MCF 10A (cell line): Measurements from ENCODE around the gene CSMD2. TPM values are rescaled to one million over a fixed set of nuclear protein-coding genes. Genes with fewer than 3 reads are reported as not detected.

Experiments
- BruUV-seq: library from RNA; stranded (reverse); fragments of 400-500 nt; replicated peaks from 2 replicates; lab custom pipeline; 2021; lab: Mats Ljungman, UMichigan
- CTCF ChIA-PET: fragments of 300-600 bp; sonication (Branson Sonifier 250); formaldehyde crosslinking; extraction: SDS; loops from one replicate; lab custom pipeline; 2021; ENCODE audit warnings: antibody characterized with exemption, inconsistent platforms; lab: Yijun Ruan, JAX
- POLR2A ChIA-PET: fragments of 300-600, 350-650 bp; sonication (Branson Sonifier 250); formaldehyde crosslinking; extraction: SDS; loops from one replicate; lab custom pipeline; 2020; ENCODE audit warnings: antibody characterized with exemption, inconsistent platforms; lab: Yijun Ruan, JAX
- DNase-seq: peaks from one replicate; pipeline ENCODE4 v3.0.0-alpha.2; 2018; ENCODE audit not compliant: unreplicated experiment
- H3K27ac Mint-ChIP-seq: one replicate; pipeline ENCODE4 v1.8.0; 2022; ENCODE audit warnings: mild to moderate bottlenecking, low read depth, mixed read lengths; ENCODE audit not compliant: unreplicated experiment
- H3K27me3 Mint-ChIP-seq: one replicate; pipeline ENCODE4 v1.8.0; 2022; ENCODE audit warnings: mixed read lengths; ENCODE audit not compliant: insufficient read depth, unreplicated experiment
- H3K36me3 Mint-ChIP-seq: one replicate; pipeline ENCODE4 v1.8.0; 2022; ENCODE audit warnings: mild to moderate bottlenecking, moderate library complexity, mixed read lengths; ENCODE audit not compliant: insufficient read depth, unreplicated experiment
- H3K4me1 Mint-ChIP-seq: one replicate; pipeline ENCODE4 v1.8.0; 2022; ENCODE audit warnings: mixed read lengths; ENCODE audit not compliant: insufficient read depth, unreplicated experiment
- H3K4me3 Mint-ChIP-seq: one replicate; pipeline ENCODE4 v1.8.0; 2022; ENCODE audit warnings: mild to moderate bottlenecking, moderate library complexity, mixed read lengths; ENCODE audit not compliant: unreplicated experiment
- H3K9me3 Mint-ChIP-seq: one replicate; pipeline ENCODE4 v1.8.0; 2022; ENCODE audit warnings: mixed read lengths; ENCODE audit not compliant: unreplicated experiment
- CTCF ChIP-seq: fragments of 200-600 bp; IDR thresholded peaks from one replicate; pipeline ENCODE4 v1.8.0; 2022; ENCODE audit warnings: antibody characterized with exemption, mild to moderate bottlenecking; ENCODE audit not compliant: unreplicated experiment
- intact Hi-C: fragments of 100-400 bp; cut with micrococcal nuclease; formaldehyde crosslinking; loops from 2 replicates; pipeline ENCODE4 v1.14.1; 2022
- total RNA-seq: library from RNA; stranded (reverse); gene quantifications from 2 replicates; pipeline ENCODE4 v1.2.3, GENCODE V29; 2022

The CSMD2 gene
- total RNA-seq, 1 experiment from 2014 or later = not detected

GRCh38 chr1:33768821-33769220 lies 396.2 kb downstream of the CSMD2 start:
- no peaks in the 10 kb centered on the region for H3K9me3 Mint-ChIP-seq
- no TSS peak for BruUV-seq
- intact Hi-C loops = no loop called here
- H3K4me1 Mint-ChIP-seq = no peaks in the 10 kb centered on the region
- no peaks in the 10 kb centered on the region for H3K36me3 Mint-ChIP-seq
- no peak overlapping the region for H3K27ac Mint-ChIP-seq
- H3K4me3 Mint-ChIP-seq = no peak overlapping the region
- POLR2A ChIA-PET = no interaction called here
- DNase-seq = no peak
- CTCF ChIA-PET = no interaction called here
- no peak for TF ChIP-seq CTCF
- H3K27me3 Mint-ChIP-seq = no peaks in the 10 kb centered on the region

GRCh38 chr1:33768106-33768505 lies 396.9 kb downstream of the CSMD2 start:
- intact Hi-C loops = no loop called here
- Mint-ChIP-seq H3K36me3 (no peaks in the 10 kb centered on the region), H3K4me3 (no peak overlapping the region), H3K27ac (no peak overlapping the region), H3K27me3 (no peaks in the 10 kb centered on the region), H3K4me1 (no peaks in the 10 kb centered on the region), H3K9me3 (no peaks in the 10 kb centered on the region)
- CTCF ChIA-PET = no interaction called here
- POLR2A ChIA-PET = no interaction called here
- no peak for TF ChIP-seq CTCF
- DNase-seq = no peak
- BruUV-seq = no TSS peak

- no peak overlapping the region for H3K27ac Mint-ChIP-seq
- CTCF ChIA-PET = no interaction called here
- no peaks in the 10 kb centered on the region for H3K36me3 Mint-ChIP-seq
- no peaks in the 10 kb centered on the region for H3K27me3 Mint-ChIP-seq
- BruUV-seq = no TSS peak
- intact Hi-C loops = no loop called here
- no peak overlapping the region for H3K4me3 Mint-ChIP-seq
- POLR2A ChIA-PET = no interaction called here
- no peak for DNase-seq
- H3K9me3 Mint-ChIP-seq = peaks cover 2% of the 10 kb centered on the region
- TF ChIP-seq CTCF = no peak
- H3K4me1 Mint-ChIP-seq = no peaks in the 10 kb centered on the region
These were observed 400.9 kb downstream of the CSMD2 start for GRCh38 chr1:33764149-33764548.

- H3K27ac Mint-ChIP-seq = no peak overlapping the region
- H3K9me3 Mint-ChIP-seq = peaks cover 9% of the 10 kb centered on the region
- CTCF ChIA-PET = no interaction called here
- no peaks in the 10 kb centered on the region for H3K4me1 Mint-ChIP-seq
- no TSS peak for BruUV-seq
- H3K27me3 Mint-ChIP-seq = no peaks in the 10 kb centered on the region
- POLR2A ChIA-PET = no interaction called here
- intact Hi-C loops = no loop called here
- H3K36me3 Mint-ChIP-seq = no peaks in the 10 kb centered on the region
- peak; percentile 73 for DNase-seq
- no peak overlapping the region for H3K4me3 Mint-ChIP-seq
- TF ChIP-seq CTCF = no peak
These were observed 401.6 kb downstream of the CSMD2 start for GRCh38 chr1:33763406-33763805.
